Chondrocyte (in vitro differentiated cells): ENCODE data around the gene APMAP. TPM values are rescaled to one million over a fixed set of nuclear protein-coding genes. Genes with fewer than 3 reads are reported as not detected.

Source experiments
- DNase-seq: peaks from one replicate; pipeline ENCODE4 v3.0.0; 2021; ENCODE audit warnings: mixed read lengths, low spot score
- H3K27ac Mint-ChIP-seq: one replicate; pipeline ENCODE4 v1.8.0; 2021; ENCODE audit warnings: mild to moderate bottlenecking, moderate library complexity, mixed read lengths; ENCODE audit not compliant: unreplicated experiment
- H3K27me3 Mint-ChIP-seq: 2 replicates; pipeline ENCODE4 v1.8.0; 2021; ENCODE audit warnings: low read depth, mixed read lengths
- H3K36me3 Mint-ChIP-seq: 2 replicates; pipeline ENCODE4 v1.8.0; 2021; ENCODE audit warnings: low read depth, mixed read lengths
- H3K4me1 Mint-ChIP-seq: 2 replicates; pipeline ENCODE4 v1.8.0; 2021; ENCODE audit warnings: low read depth, mild to moderate bottlenecking, mixed read lengths
- H3K4me3 Mint-ChIP-seq: one replicate; pipeline ENCODE4 v1.8.0; 2021; ENCODE audit warnings: mild to moderate bottlenecking, moderate library complexity, mixed read lengths; ENCODE audit not compliant: unreplicated experiment
- H3K9me3 Mint-ChIP-seq: 2 replicates; pipeline ENCODE4 v1.8.0; 2021; ENCODE audit warnings: low read depth, mixed read lengths
- total RNA-seq: library from RNA; stranded (reverse); gene quantifications from 3 replicates; pipeline ENCODE4 v1.2.1, GENCODE V29; 2021
- TF ChIP-seq, protein P1 (sequence below): fragments of 200-600 bp; sonication (generic); IDR thresholded peaks from 2 replicates; pipeline ENCODE4 v1.5.0; 2021; ENCODE audit warnings: antibody characterized with exemption, mild to moderate bottlenecking, moderate library complexity

Gene APMAP
- total RNA-seq, 1 donor from 2014 or later: 82.2 TPM

DNA sequence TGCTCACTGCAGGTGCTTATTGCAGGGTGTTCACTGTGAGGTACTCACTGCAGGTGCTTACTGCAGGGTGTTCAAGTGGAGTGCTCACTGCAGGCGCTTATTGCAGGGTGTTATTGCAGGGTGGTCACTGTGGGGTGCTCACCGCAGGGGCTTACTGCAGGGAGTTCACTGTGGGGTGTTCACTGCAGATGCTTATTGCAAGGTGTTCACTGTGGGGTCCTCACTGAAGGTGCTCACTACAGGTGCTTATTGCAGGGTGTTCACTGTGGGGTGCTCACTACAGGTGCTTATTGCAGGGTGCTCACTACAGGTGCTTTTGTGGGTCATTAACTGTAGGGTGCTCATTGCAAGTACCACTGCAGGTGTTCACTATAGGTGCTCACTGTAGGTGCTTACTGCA lies 20.2 kb downstream of the APMAP start:
- no peak overlapping the region for H3K27ac Mint-ChIP-seq
- no peak overlapping the region for H3K4me3 Mint-ChIP-seq
- H3K36me3 Mint-ChIP-seq: peaks cover 50% of the 10 kb centered on the region
- H3K9me3 Mint-ChIP-seq: peaks cover 17% of the 10 kb centered on the region
- no peak for DNase-seq
- TF ChIP-seq, protein P1, sequence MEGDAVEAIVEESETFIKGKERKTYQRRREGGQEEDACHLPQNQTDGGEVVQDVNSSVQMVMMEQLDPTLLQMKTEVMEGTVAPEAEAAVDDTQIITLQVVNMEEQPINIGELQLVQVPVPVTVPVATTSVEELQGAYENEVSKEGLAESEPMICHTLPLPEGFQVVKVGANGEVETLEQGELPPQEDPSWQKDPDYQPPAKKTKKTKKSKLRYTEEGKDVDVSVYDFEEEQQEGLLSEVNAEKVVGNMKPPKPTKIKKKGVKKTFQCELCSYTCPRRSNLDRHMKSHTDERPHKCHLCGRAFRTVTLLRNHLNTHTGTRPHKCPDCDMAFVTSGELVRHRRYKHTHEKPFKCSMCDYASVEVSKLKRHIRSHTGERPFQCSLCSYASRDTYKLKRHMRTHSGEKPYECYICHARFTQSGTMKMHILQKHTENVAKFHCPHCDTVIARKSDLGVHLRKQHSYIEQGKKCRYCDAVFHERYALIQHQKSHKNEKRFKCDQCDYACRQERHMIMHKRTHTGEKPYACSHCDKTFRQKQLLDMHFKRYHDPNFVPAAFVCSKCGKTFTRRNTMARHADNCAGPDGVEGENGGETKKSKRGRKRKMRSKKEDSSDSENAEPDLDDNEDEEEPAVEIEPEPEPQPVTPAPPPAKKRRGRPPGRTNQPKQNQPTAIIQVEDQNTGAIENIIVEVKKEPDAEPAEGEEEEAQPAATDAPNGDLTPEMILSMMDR: no peak
- peaks cover 4% of the 10 kb centered on the region for H3K4me1 Mint-ChIP-seq
- no peaks in the 10 kb centered on the region for H3K27me3 Mint-ChIP-seq

DNA sequence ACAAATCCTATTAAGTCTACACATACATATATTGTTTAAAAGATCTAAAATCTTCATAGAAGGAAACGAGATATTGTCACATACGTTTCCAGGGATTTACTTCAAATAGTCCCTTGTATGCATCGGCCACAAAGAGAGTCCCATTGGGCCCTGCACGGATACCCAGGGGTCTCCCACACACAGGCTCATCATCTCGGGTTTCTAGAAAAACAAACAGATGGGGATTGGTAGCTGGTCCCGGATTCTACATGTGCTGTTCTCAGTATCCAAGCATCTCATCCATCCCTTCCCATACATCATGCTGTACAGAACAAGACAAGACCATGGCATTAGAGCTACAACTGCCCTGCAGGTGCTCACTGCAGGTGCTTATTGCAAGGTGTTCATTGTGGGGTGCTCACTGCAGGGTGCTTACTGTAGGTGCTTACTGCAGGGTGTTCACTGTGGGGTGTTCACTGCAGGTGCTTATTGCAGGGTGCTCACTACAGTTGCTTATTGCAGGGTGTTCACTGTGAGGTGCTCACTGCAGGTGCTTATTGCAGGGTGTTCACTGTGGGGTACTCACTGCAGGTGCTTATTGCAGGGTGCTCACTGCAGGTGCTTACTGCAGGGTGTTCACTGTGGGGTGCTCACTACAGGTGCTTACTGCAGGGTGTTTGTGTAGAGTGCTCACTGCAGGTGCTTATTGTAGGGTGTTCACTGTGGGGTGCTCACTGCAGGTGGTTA lies 21.0 kb downstream of the APMAP start:
- TF ChIP-seq, protein P1: no peak
- Mint-ChIP-seq H3K36me3 (peaks cover 44% of the 10 kb centered on the region), H3K27me3 (no peaks in the 10 kb centered on the region), H3K27ac (no peak overlapping the region), H3K4me3 (no peak overlapping the region), H3K9me3 (peaks cover 13% of the 10 kb centered on the region), H3K4me1 (peaks cover 4% of the 10 kb centered on the region)
- no peak for DNase-seq

DNA sequence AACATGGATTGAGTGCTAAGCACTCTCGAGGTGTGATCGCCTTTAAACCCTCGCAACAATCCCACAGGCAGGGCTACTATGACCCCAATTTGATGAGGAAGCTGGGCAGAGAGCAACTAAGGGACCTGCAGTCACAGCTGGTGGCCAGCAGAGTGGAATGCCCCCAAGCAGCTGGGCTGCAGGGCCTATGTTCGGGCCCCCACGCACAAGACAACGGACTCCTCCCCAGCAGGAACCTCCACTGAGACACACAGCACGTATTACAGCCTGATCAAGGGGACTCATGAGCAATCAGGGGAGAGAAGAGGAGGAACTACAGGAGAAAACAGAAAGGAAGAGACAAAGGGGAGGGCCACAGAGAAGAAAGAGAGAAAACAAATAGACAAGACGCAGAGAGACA lies 21.8 kb downstream of the APMAP start:
- H3K36me3 Mint-ChIP-seq: peaks cover 41% of the 10 kb centered on the region
- H3K9me3 Mint-ChIP-seq: peaks cover 5% of the 10 kb centered on the region
- peaks cover 4% of the 10 kb centered on the region for H3K4me1 Mint-ChIP-seq
- no peaks in the 10 kb centered on the region for H3K27me3 Mint-ChIP-seq
- TF ChIP-seq, protein P1: no peak
- H3K27ac Mint-ChIP-seq: no peak overlapping the region
- no peak for DNase-seq
- H3K4me3 Mint-ChIP-seq: no peak overlapping the region

DNA sequence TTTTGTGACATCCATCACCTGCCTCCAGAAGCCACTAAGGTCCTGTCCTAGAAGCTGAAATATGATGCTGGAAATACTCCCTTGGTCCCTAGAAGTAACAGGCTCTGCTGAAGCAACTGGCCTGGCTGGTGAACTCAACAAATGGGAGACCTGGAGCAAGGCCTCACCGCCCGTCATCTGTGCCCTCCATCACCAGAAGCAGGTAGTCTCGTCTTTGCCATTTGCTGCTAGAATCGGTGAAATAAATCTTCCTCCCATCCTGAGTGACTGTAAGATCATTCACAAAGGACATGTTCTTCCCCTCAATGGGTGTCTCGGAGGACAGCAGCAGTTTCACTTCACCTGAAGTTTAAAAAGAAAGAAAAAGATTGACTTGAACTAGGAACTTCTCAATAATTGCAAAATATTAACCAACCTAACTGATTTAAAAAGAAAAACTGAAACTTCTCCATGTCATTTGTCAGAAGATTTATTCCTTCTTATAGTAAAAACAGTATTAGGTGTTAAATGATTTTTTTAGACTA lies 22.5 kb downstream of the APMAP start:
- H3K27ac Mint-ChIP-seq: no peak overlapping the region
- H3K4me3 Mint-ChIP-seq: no peak overlapping the region
- peaks cover 4% of the 10 kb centered on the region for H3K4me1 Mint-ChIP-seq
- peaks cover 38% of the 10 kb centered on the region for H3K36me3 Mint-ChIP-seq
- no peaks in the 10 kb centered on the region for H3K9me3 Mint-ChIP-seq
- TF ChIP-seq, protein P1: no peak
- H3K27me3 Mint-ChIP-seq: no peaks in the 10 kb centered on the region
- DNase-seq: peak; percentile 55

DNA sequence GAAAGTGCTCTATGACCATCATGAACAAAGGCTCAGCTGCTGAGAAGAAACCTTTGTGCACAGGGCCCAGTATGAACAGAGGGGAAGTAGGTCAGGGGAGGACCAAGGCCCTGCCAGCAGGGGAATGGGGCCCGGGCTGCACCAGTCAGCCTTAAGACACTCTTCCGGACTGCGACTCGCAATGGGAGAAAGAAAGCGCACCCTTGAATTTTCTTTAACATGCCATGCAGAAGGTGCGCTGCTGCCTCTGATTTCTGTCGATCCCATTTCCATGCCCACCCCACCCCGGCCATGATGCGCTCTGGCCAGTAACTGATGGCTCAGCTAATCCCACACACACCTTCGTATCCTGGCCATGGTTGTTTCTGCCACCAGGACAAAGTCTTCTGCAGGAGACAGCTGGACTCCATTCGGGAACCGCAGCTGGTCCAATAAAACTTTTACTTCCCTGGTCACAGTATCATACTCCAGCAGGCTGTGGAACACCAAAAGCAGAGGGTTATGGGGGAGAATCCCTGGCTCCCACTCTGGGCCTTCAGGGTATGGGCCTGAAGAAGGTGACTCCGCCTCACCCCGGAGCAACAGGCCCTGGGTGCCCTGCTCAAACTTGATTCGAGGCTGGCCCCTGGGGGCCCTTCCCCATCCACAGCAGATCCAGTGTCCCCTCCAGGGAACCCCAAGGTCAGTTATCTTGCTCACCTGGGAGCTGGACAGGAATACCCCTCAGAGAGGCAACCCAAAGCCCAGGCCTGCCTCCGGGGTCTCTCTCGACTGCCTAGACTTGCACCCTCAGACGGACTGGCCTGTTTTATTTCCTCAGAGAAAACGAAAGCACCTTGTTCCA lies 23.1 kb downstream of the APMAP start:
- Mint-ChIP-seq H3K27ac (no peak overlapping the region), H3K27me3 (no peaks in the 10 kb centered on the region), H3K4me1 (peaks cover 4% of the 10 kb centered on the region), H3K9me3 (no peaks in the 10 kb centered on the region), H3K4me3 (no peak overlapping the region), H3K36me3 (peaks cover 42% of the 10 kb centered on the region)
- TF ChIP-seq, protein P1: no peak
- DNase-seq: peak; percentile 42
